A549 (cell line): ENCODE results near the gene PLEKHG7.

Experiments used
- EP300 ChIP-seq, 2 experiments: fragments of >200 bp; sonication (Bioruptor Twin); formaldehyde crosslinking; IDR thresholded peaks; 2 replicates in 1 of 2; 3 replicates in 1 of 2; pipeline ENCODE4 v1.6.1; 2016 to 2017
- HOXB5 ChIP-seq: fragments of 250-450 bp; sonication (Bioruptor Pico); IDR thresholded peaks from 2 replicates; pipeline ENCODE4 v1.5.0; 2020; ENCODE audit warnings: mild to moderate bottlenecking, moderate library complexity
- JUN ChIP-seq, 2 experiments: fragments of >200 bp; sonication (Bioruptor Twin); formaldehyde crosslinking; IDR thresholded peaks; 2 replicates in 1 of 2; 3 replicates in 1 of 2; pipeline ENCODE4 v1.6.1; 2016 to 2017
- JUNB ChIP-seq: fragments of >200 bp; sonication (Bioruptor Twin); formaldehyde crosslinking; IDR thresholded peaks from 2 replicates; pipeline ENCODE4 v1.6.1; 2016
- MYC ChIP-seq: IDR thresholded peaks from 2 replicates; pipeline ENCODE4 v1.6.1; 2012; ENCODE audit warnings: mild to moderate bottlenecking, inconsistent platforms, low read length, improper control_type of control experiment, borderline replicate concordance
- NR3C1 ChIP-seq: fragments of >200 bp; sonication (Bioruptor Twin); formaldehyde crosslinking; IDR thresholded peaks from 3 replicates; pipeline ENCODE4 v1.6.1; 2017
- POLR2A ChIP-seq: IDR thresholded peaks from 2 replicates; pipeline ENCODE4 v1.6.1; 2012; ENCODE audit warnings: mild to moderate bottlenecking, low read length
- RAD21 ChIP-seq, 2 experiments: fragments of >200 bp in 1 of 2; sonication (Bioruptor Twin) in 1 of 2; formaldehyde crosslinking in 1 of 2; IDR thresholded peaks in 1 of 2; conservative IDR thresholded peaks in 1 of 2; 2 replicates in 1 of 2; 3 replicates in 1 of 2; pipeline ENCODE4 v1.6.1; 2012 to 2018; ENCODE audit warnings: inconsistent platforms in 1 of 2
- RCOR1 ChIP-seq: fragments of 150-350 bp; IDR thresholded peaks from 2 replicates; pipeline ENCODE4 v1.6.1; 2014; ENCODE audit warnings: antibody characterized with exemption, low read length, low read depth
- TFCP2L1 ChIP-seq: fragments of 250-450 bp; sonication (Bioruptor Pico); IDR thresholded peaks from 2 replicates; pipeline ENCODE4 v1.5.0; 2021; ENCODE audit warnings: mild to moderate bottlenecking
- TF ChIP-seq, protein P1 (sequence below): fragments of 250-450 bp; sonication (Bioruptor Pico); IDR thresholded peaks from 2 replicates; pipeline ENCODE4 v1.5.0; 2021; ENCODE audit warnings: mild to moderate bottlenecking, moderate library complexity, borderline replicate concordance
- TF ChIP-seq, protein P2 (sequence below): fragments of >200 bp; sonication (Bioruptor Twin); formaldehyde crosslinking; IDR thresholded peaks from 3 replicates; pipeline ENCODE4 v1.5.1; 2016

DNA sequence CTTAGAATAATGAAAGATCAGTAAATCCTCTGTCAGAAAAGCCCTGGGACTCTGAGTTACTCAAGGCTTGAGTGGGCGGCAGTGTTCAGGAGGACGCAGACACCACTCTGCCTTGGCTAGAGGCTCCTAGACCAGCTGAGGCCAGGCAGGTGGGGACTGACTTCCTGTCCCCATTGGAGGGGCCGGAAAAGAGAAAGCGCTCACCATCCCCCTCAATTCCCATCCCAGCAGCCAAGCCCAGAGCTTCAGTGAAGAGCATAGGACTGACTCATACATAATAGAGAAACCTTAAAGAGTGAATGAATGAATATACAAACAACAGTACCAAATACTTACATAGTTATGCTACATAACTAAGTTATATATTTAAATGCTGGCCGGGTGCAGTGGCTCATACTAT is 62.0 kb downstream of the PLEKHG7 start:
- TF ChIP-seq, protein P1, sequence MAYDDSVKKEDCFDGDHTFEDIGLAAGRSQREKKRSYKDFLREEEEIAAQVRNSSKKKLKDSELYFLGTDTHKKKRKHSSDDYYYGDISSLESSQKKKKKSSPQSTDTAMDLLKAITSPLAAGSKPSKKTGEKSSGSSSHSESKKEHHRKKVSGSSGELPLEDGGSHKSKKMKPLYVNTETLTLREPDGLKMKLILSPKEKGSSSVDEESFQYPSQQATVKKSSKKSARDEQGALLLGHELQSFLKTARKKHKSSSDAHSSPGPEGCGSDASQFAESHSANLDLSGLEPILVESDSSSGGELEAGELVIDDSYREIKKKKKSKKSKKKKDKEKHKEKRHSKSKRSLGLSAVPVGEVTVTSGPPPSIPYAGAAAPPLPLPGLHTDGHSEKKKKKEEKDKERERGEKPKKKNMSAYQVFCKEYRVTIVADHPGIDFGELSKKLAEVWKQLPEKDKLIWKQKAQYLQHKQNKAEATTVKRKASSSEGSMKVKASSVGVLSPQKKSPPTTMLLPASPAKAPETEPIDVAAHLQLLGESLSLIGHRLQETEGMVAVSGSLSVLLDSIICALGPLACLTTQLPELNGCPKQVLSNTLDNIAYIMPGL, result no peak
- TF ChIP-seq NR3C1 (no peak), MYC (no peak), EP300 (IDR thresholded peaks at IDR 0.05) (no peak), POLR2A (no peak), RCOR1 (no peak), TFCP2L1 (CRISPR knock-in tag) (no peak), JUNB (no peak), JUN (IDR thresholded peaks at IDR 0.05) (no peak), RAD21 (conservative IDR thresholded peaks at IDR 0.05 in 1 of 2, IDR thresholded peaks at IDR 0.05 in 1 of 2) (no peak), HOXB5 (CRISPR knock-in tag) (no peak)
- TF ChIP-seq, protein P2, sequence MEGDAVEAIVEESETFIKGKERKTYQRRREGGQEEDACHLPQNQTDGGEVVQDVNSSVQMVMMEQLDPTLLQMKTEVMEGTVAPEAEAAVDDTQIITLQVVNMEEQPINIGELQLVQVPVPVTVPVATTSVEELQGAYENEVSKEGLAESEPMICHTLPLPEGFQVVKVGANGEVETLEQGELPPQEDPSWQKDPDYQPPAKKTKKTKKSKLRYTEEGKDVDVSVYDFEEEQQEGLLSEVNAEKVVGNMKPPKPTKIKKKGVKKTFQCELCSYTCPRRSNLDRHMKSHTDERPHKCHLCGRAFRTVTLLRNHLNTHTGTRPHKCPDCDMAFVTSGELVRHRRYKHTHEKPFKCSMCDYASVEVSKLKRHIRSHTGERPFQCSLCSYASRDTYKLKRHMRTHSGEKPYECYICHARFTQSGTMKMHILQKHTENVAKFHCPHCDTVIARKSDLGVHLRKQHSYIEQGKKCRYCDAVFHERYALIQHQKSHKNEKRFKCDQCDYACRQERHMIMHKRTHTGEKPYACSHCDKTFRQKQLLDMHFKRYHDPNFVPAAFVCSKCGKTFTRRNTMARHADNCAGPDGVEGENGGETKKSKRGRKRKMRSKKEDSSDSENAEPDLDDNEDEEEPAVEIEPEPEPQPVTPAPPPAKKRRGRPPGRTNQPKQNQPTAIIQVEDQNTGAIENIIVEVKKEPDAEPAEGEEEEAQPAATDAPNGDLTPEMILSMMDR, result no peak
